Mucosa of stomach (tissue), 1 donor: ENCODE measurements around the gene SUPT20HL1.
"Not testable (repeated sequence)": the region's sequence is repeated elsewhere in the genome, so short reads cannot be mapped to it uniquely, and the experiment has no call there.

ENCODE experiments used
- H3K27me3 ChIP-seq: one replicate; pipeline ENCODE4 v1.7.0; 2013; ENCODE audit warnings: mild to moderate bottlenecking, low read length; ENCODE audit not compliant: control insufficient read depth, insufficient read depth
- H3K36me3 ChIP-seq: one replicate; pipeline ENCODE4 v1.7.0; 2013; ENCODE audit warnings: low read length; ENCODE audit not compliant: control insufficient read depth, insufficient read depth
- H3K4me1 ChIP-seq: one replicate; pipeline ENCODE4 v1.7.0; 2013; ENCODE audit warnings: mild to moderate bottlenecking, low read length; ENCODE audit not compliant: control insufficient read depth, insufficient read depth
- H3K4me3 ChIP-seq: one replicate; pipeline ENCODE4 v1.7.0; 2013; ENCODE audit warnings: low read length
- H3K9ac ChIP-seq: one replicate; pipeline ENCODE4 v1.7.0; 2013; ENCODE audit warnings: mild to moderate bottlenecking, low read length, moderate library complexity
- H3K9me3 ChIP-seq: one replicate; pipeline ENCODE4 v1.7.0; 2013; ENCODE audit warnings: mild to moderate bottlenecking, low read length, moderate library complexity; ENCODE audit not compliant: control insufficient read depth
- donor health status: Pancreatic carcinoma.

SUPT20HL1 gene

GRCh38 chrX:24335871-24336270 lies 24.6 kb upstream of the SUPT20HL1 start:
- H3K36me3 ChIP-seq, result no peaks in the 10 kb centered on the region
- H3K9me3 ChIP-seq, result no peaks in the 10 kb centered on the region
- no peaks in the 10 kb centered on the region for H3K27me3 ChIP-seq
- no peak overlapping the region for H3K4me3 ChIP-seq
- no peak overlapping the region for H3K9ac ChIP-seq
- no peaks in the 10 kb centered on the region for H3K4me1 ChIP-seq

- no peaks in the 10 kb centered on the region for H3K27me3 ChIP-seq
- H3K36me3 ChIP-seq, result no peaks in the 10 kb centered on the region
- H3K9me3 ChIP-seq, result no peaks in the 10 kb centered on the region
- no peak overlapping the region for H3K9ac ChIP-seq
- no peaks in the 10 kb centered on the region for H3K4me1 ChIP-seq
- no peak overlapping the region for H3K4me3 ChIP-seq
Observed at GRCh38 chrX:24339911-24340310, 20.5 kb upstream of the SUPT20HL1 start.

- H3K9me3 ChIP-seq, result no peaks in the 10 kb centered on the region
- H3K4me1 ChIP-seq, result no peaks in the 10 kb centered on the region
- H3K9ac ChIP-seq, result no peak overlapping the region
- H3K36me3 ChIP-seq, result no peaks in the 10 kb centered on the region
- no peaks in the 10 kb centered on the region for H3K27me3 ChIP-seq
- no peak overlapping the region for H3K4me3 ChIP-seq
Observed at GRCh38 chrX:24340501-24340900, 19.9 kb upstream of the SUPT20HL1 start.

- no peaks in the 10 kb centered on the region for H3K27me3 ChIP-seq
- no peak overlapping the region for H3K4me3 ChIP-seq
- H3K9ac ChIP-seq, result no peak overlapping the region
- H3K9me3 ChIP-seq, result no peaks in the 10 kb centered on the region
- no peaks in the 10 kb centered on the region for H3K36me3 ChIP-seq
- no peaks in the 10 kb centered on the region for H3K4me1 ChIP-seq
Observed at GRCh38 chrX:24341795-24342194, 18.6 kb upstream of the SUPT20HL1 start.

- Histone ChIP-seq H3K4me3 (no peak overlapping the region), H3K27me3 (no peaks in the 10 kb centered on the region), H3K9ac (no peak overlapping the region), H3K9me3 (no peaks in the 10 kb centered on the region), H3K4me1 (no peaks in the 10 kb centered on the region), H3K36me3 (no peaks in the 10 kb centered on the region)
Observed at GRCh38 chrX:24343719-24344118, 16.7 kb upstream of the SUPT20HL1 start.

GRCh38 chrX:24347881-24348280 lies 12.6 kb upstream of the SUPT20HL1 start:
- H3K9me3 ChIP-seq, result no peaks in the 10 kb centered on the region
- H3K4me3 ChIP-seq, result no peak overlapping the region

GRCh38 chrX:24350217-24350616 lies 10.2 kb upstream of the SUPT20HL1 start:
- H3K27me3 ChIP-seq, result no peaks in the 10 kb centered on the region
- H3K9me3 ChIP-seq, result no peaks in the 10 kb centered on the region

More at GRCh38 chrX:24347881-24348280, 12.6 kb upstream of the SUPT20HL1 start:
- H3K27me3 ChIP-seq, result no peaks in the 10 kb centered on the region
- no peaks in the 10 kb centered on the region for H3K36me3 ChIP-seq
- H3K9ac ChIP-seq, result no peak overlapping the region
- no peaks in the 10 kb centered on the region for H3K4me1 ChIP-seq

GRCh38 chrX:24355095-24355494 lies 5.3 kb upstream of the SUPT20HL1 start:
- Histone ChIP-seq H3K27me3 (no peaks in the 10 kb centered on the region), H3K9me3 (no peaks in the 10 kb centered on the region), H3K4me3 (no peak overlapping the region), H3K36me3 (no peaks in the 10 kb centered on the region), H3K4me1 (no peaks in the 10 kb centered on the region), H3K9ac (no peak overlapping the region)

More at GRCh38 chrX:24350217-24350616, 10.2 kb upstream of the SUPT20HL1 start:
- Histone ChIP-seq H3K4me3 (no peak overlapping the region), H3K36me3 (no peaks in the 10 kb centered on the region), H3K9ac (no peak overlapping the region), H3K4me1 (no peaks in the 10 kb centered on the region)

GRCh38 chrX:24357106-24357505 lies 3.3 kb upstream of the SUPT20HL1 start:
- Histone ChIP-seq H3K4me3 (no peak overlapping the region), H3K36me3 (no peaks in the 10 kb centered on the region), H3K27me3 (no peaks in the 10 kb centered on the region), H3K9ac (no peak overlapping the region), H3K4me1 (no peaks in the 10 kb centered on the region), H3K9me3 (no peaks in the 10 kb centered on the region)

GRCh38 chrX:24362089-24362745 lies 1.8 kb downstream of the SUPT20HL1 start:
- not testable (repeated sequence) for H3K4me3 ChIP-seq, H3K9me3 ChIP-seq, H3K4me1 ChIP-seq

GRCh38 chrX:24363432-24364181 lies 3.2 kb downstream of the SUPT20HL1 start:
- H3K4me1 ChIP-seq, H3K4me3 ChIP-seq, H3K9me3 ChIP-seq, H3K36me3 ChIP-seq, H3K27me3 ChIP-seq, H3K9ac ChIP-seq: not testable (repeated sequence)

More at GRCh38 chrX:24362089-24362745, 1.8 kb downstream of the SUPT20HL1 start:
- H3K9ac ChIP-seq, H3K36me3 ChIP-seq, H3K27me3 ChIP-seq: not testable (repeated sequence)

- no peaks in the 10 kb centered on the region for H3K4me1 ChIP-seq
- no peaks in the 10 kb centered on the region for H3K9me3 ChIP-seq
- H3K9ac ChIP-seq, result no peak overlapping the region
- no peaks in the 10 kb centered on the region for H3K36me3 ChIP-seq
- no peak overlapping the region for H3K4me3 ChIP-seq
- H3K27me3 ChIP-seq, result no peaks in the 10 kb centered on the region
Observed at GRCh38 chrX:24364326-24364725, 3.9 kb downstream of the SUPT20HL1 start.
